Heart left ventricle (tissue), 13 donors: ENCODE data around the gene ARHGAP24.

Experiments
- CTCF ChIP-seq, 12 donors: fragments of 200-600 bp; sonication (generic) in 4 of 12; IDR thresholded peaks; one replicate each; pipeline versions ENCODE4 v1.5.0 to v1.8.0; 2018 to 2022; ENCODE audit warnings: antibody characterized with exemption in 12 of 12, mild to moderate bottlenecking in 5 of 12
- POLR2A ChIP-seq, 2 donors: fragments of 450-650 bp; IDR thresholded peaks; one replicate each; pipeline ENCODE4 v1.6.1; 2017; ENCODE audit warnings: antibody characterized with exemption in 2 of 2, mild to moderate bottlenecking in 2 of 2, moderate library complexity in 2 of 2
- donor health status: ischemic (EF 13 %, LVEDD 7.1; RV severe dilation, severe dysfunction).
- donor health status: DM: no; HTN: yes; CAD: no.
- donor health status: DM: no; HTN: no; CAD: no.
- donor health status: ischemic (EF 25% LVEDD 6.9; RV normal size, moderate dysfunction).
- donor health status: ischemic (EF 25% LVEDD 5.7; RV mildly dilated, moderate dysfunction).
- donor health status: ischemic (EF 35%, LVEDD 5.7; RV mildly dilated, moderate dysfunction).
- donor health status: nonischemic (EF 11% LVEDD 7.7; RV severe dilation, severe dysfunction).
- donor health status: DM: yes; HTN: yes; CAD: no.
- donor health status: PGD.
- donor health status: ischemic (EF 29% LVEDD 5.4; RV normal size, mild dysfunction).
- donor health status: nonischemic (EF 23%, LVEDD 6.1; RV moderate dilation, normal function).

GRCh38 chr4:85939595-85939994 lies 464.6 kb downstream of the ARHGAP24 start:
- TF ChIP-seq CTCF (IDR thresholded peaks at IDR 0.05): no peak
- no peak for TF ChIP-seq POLR2A (IDR thresholded peaks at IDR 0.05)
